Lung (tissue), 12 donors: Measurements from ENCODE around the gene TMEM132A. TPM values are rescaled to one million over a fixed set of nuclear protein-coding genes. Genes with fewer than 3 reads are reported as not detected.

Experiments used
- ATAC-seq: fragments of 200-7000 bp; cut with Tn5 transposase; one replicate; pipeline ENCODE4 v1.9.1; 2020; ENCODE audit warnings: moderate number of reproducible peaks; ENCODE audit not compliant: insufficient read depth, low FRiP score
- DNase-seq, 3 donors: peaks; one replicate each; pipeline ENCODE4 v3.0.0-alpha.2; 2013 to 2017
- H3K27ac ChIP-seq, 2 donors: one replicate each; pipeline ENCODE4 v1.5.1; 2013; ENCODE audit warnings: mild to moderate bottlenecking in 2 of 2, moderate library complexity in 2 of 2, control low read depth in 1 of 2, inconsistent platforms in 1 of 2, low read depth in 1 of 2, low read length in 1 of 2
- H3K27me3 ChIP-seq, 3 donors: one replicate each; pipeline ENCODE4 v1.5.1; 2013; ENCODE audit warnings: low read length in 2 of 3; ENCODE audit not compliant: control insufficient read depth in 3 of 3, insufficient read depth in 3 of 3
- H3K36me3 ChIP-seq, 4 donors: one replicate each; pipeline ENCODE4 v1.5.1; 2013; ENCODE audit warnings: low read length in 4 of 4, mild to moderate bottlenecking in 1 of 4, moderate library complexity in 1 of 4; ENCODE audit not compliant: control insufficient read depth in 4 of 4, insufficient read depth in 4 of 4
- H3K4me1 ChIP-seq, 5 donors: one replicate each; pipeline ENCODE4 v1.5.1; 2013; ENCODE audit warnings: low read length in 5 of 5, mild to moderate bottlenecking in 2 of 5, moderate library complexity in 1 of 5; ENCODE audit not compliant: control insufficient read depth in 5 of 5, insufficient read depth in 5 of 5
- H3K4me3 ChIP-seq: one replicate; pipeline ENCODE4 v1.5.1; 2013; ENCODE audit warnings: mild to moderate bottlenecking, control low read depth, moderate library complexity
- H3K9ac ChIP-seq, 2 donors: one replicate each; pipeline ENCODE4 v1.5.1; 2013; ENCODE audit warnings: low read length in 2 of 2, control low read depth in 1 of 2; ENCODE audit not compliant: insufficient read depth in 1 of 2
- H3K9me3 ChIP-seq, 4 donors: one replicate each; pipeline ENCODE4 v1.5.1; 2013; ENCODE audit warnings: low read length in 3 of 4, mild to moderate bottlenecking in 1 of 4, moderate library complexity in 1 of 4; ENCODE audit not compliant: control insufficient read depth in 4 of 4, insufficient read depth in 3 of 4
- CTCF ChIP-seq: IDR thresholded peaks from 2 replicates; pipeline ENCODE4 v1.5.1; 2012; ENCODE audit warnings: mild to moderate bottlenecking; ENCODE audit errors: control extremely low read depth, extremely low read depth
- WGBS, 2 donors: extraction: QIAGEN DNeasy Blood & Tissue Kit; methylation state at CpG; one replicate each; pipeline ENCODE4 v1.1.7; 2013; 5-methylcytosine and 5-hydroxymethylcytosine counted together
- polyA plus RNA-seq, 2 donors: library from polyadenylated mRNA; stranded (reverse); fragments of 200-250 nt; gene quantifications; one replicate each; pipeline ENCODE4 v1.2.1, GENCODE V29; 2013
- total RNA-seq, 2 donors: library from RNA; depleted of rRNA in 1 of 2; stranded (reverse); fragments of >200 nt in 1 of 2; gene quantifications; one replicate each; pipeline ENCODE4 v1.2.1, GENCODE V29; 2014 to 2021
- donor health status: control.
- donor health status: control.
- donor health status: Bipolar disorder and iron deficiency.
- donor health status: healthy.
- donor health status: DM: yes; HTN: yes; CAD: no.

Gene TMEM132A
- total and polyA plus RNA-seq, 4 donors: 6.7 to 20.5 (median 17.5) TPM

GRCh38 chr11:60957188-60957587 lies 32.9 kb downstream of the TMEM132A start:
- DNase-seq (no peak), ATAC-seq (no peak)
- H3K27me3 ChIP-seq: no peaks in the 10 kb centered on the region
- H3K4me1 ChIP-seq: peaks cover 0 to 6% (median 0%) of the 10 kb centered on the region in 5 donors
- 90% methylated on average over 4 of the region's 4 CpGs for WGBS, 2 donors
- H3K36me3 ChIP-seq: no peaks in the 10 kb centered on the region
- no peak for TF ChIP-seq CTCF
- H3K27ac ChIP-seq: no peak overlapping the region
- no peak overlapping the region for H3K4me3 ChIP-seq
- no peaks in the 10 kb centered on the region for H3K9me3 ChIP-seq
- H3K9ac ChIP-seq: no peak overlapping the region

- H3K27ac ChIP-seq: no peak overlapping the region
- H3K4me1 ChIP-seq: peaks cover 0 to 1% (median 0%) of the 10 kb centered on the region in 5 donors
- WGBS, 2 donors: 85% methylated on average over 6 of the region's 6 CpGs
- H3K9me3 ChIP-seq: no peaks in the 10 kb centered on the region
- no peaks in the 10 kb centered on the region for H3K36me3 ChIP-seq
- ATAC-seq (no peak), DNase-seq (no peak)
- no peak overlapping the region for H3K4me3 ChIP-seq
- H3K27me3 ChIP-seq: no peaks in the 10 kb centered on the region
- no peak for TF ChIP-seq CTCF
- H3K9ac ChIP-seq: no peak overlapping the region
Measured at GRCh38 chr11:60959431-60959830, 35.2 kb downstream of the TMEM132A start.

GRCh38 chr11:60960405-60960804 lies 36.1 kb downstream of the TMEM132A start:
- no peak overlapping the region for H3K4me3 ChIP-seq
- WGBS, 2 donors: 89 to 90% methylated on average over 7 of the region's 7 CpGs
- no peak for TF ChIP-seq CTCF
- H3K9me3 ChIP-seq: no peaks in the 10 kb centered on the region
- no peak for DNase-seq
- peaks cover 0 to 1% (median 0%) of the 10 kb centered on the region in 5 donors for H3K4me1 ChIP-seq
- H3K9ac ChIP-seq: no peak overlapping the region
- no peaks in the 10 kb centered on the region for H3K27me3 ChIP-seq
- H3K27ac ChIP-seq: no peak overlapping the region
- no peaks in the 10 kb centered on the region for H3K36me3 ChIP-seq
- ATAC-seq: no peak

- Histone ChIP-seq H3K4me3 (no peak overlapping the region), H3K27ac (no peak overlapping the region), H3K9ac (no peak overlapping the region), H3K4me1 (no peaks in the 10 kb centered on the region), H3K9me3 (no peaks in the 10 kb centered on the region), H3K27me3 (no peaks in the 10 kb centered on the region), H3K36me3 (no peaks in the 10 kb centered on the region)
- ATAC-seq (no peak), DNase-seq (no peak)
- TF ChIP-seq CTCF: no peak
- 83 to 87% methylated on average over 6 of the region's 6 CpGs for WGBS, 2 donors
Measured at GRCh38 chr11:60964801-60965200, 40.5 kb downstream of the TMEM132A start.
